Esophagus squamous epithelium (tissue), 4 donors: ENCODE results near the gene LYZL1.

Experiments used
- POLR2A ChIP-seq, 4 donors: fragments of 450-650 bp; IDR thresholded peaks; one replicate each; pipeline ENCODE4 v1.6.1; 2017; ENCODE audit warnings: antibody characterized with exemption in 4 of 4, mild to moderate bottlenecking in 4 of 4, moderate library complexity in 3 of 4
- TF ChIP-seq, protein P1 (sequence below), 6 experiments: fragments of 450-650 bp in 4 of 6; fragments of 200-600 bp in 2 of 6; sonication (generic) in 2 of 6; IDR thresholded peaks; one replicate each; pipeline ENCODE4 v1.5.1; 2016 to 2019; ENCODE audit warnings: antibody characterized with exemption in 6 of 6, mild to moderate bottlenecking in 4 of 6, moderate library complexity in 4 of 6

DNA sequence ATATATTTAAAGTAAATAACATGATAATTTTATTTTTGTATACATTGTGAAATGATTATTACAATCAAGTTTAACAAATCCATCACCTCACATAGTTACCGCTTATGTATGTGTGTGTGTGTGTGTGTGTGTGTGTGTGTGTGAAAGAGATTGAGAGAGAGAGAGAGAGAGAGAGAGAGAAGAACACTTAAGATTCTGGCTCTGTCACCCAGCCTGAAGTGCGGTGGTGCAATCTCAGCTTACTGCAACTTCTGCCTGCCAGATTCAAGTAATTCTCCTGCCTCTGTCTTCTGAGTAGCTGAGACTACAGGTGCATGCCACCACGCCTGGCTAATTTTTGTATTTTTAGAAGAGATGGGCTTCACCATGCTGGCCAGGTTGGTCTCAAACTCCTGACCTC, 17.8 kb downstream of the LYZL1 start:
- TF ChIP-seq, protein P1, sequence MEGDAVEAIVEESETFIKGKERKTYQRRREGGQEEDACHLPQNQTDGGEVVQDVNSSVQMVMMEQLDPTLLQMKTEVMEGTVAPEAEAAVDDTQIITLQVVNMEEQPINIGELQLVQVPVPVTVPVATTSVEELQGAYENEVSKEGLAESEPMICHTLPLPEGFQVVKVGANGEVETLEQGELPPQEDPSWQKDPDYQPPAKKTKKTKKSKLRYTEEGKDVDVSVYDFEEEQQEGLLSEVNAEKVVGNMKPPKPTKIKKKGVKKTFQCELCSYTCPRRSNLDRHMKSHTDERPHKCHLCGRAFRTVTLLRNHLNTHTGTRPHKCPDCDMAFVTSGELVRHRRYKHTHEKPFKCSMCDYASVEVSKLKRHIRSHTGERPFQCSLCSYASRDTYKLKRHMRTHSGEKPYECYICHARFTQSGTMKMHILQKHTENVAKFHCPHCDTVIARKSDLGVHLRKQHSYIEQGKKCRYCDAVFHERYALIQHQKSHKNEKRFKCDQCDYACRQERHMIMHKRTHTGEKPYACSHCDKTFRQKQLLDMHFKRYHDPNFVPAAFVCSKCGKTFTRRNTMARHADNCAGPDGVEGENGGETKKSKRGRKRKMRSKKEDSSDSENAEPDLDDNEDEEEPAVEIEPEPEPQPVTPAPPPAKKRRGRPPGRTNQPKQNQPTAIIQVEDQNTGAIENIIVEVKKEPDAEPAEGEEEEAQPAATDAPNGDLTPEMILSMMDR (IDR thresholded peaks at IDR 0.05) = no peak
- no peak for TF ChIP-seq POLR2A (IDR thresholded peaks at IDR 0.05)
